K562 (cell line): ENCODE data around the gene KRABD2.

Experiments used
- ATAC-seq: fragments of 200-7000 bp; cut with Tn5 transposase; 3 replicates; pipeline ENCODE4 v1.9.1; 2020; ENCODE audit warnings: moderate library complexity
- BruUV-seq: library from RNA; stranded (reverse); fragments of 400-500 nt; replicated peaks from 2 replicates; lab custom pipeline; 2021; lab: Mats Ljungman, UMichigan
- CTCF ChIA-PET: fragments of 300-600 bp; formaldehyde crosslinking; extraction: SDS; loops from one replicate; lab custom pipeline; 2021; ENCODE audit warnings: low intra/inter-chr PET ratio; lab: Yijun Ruan, JAX
- POLR2A ChIA-PET: fragments of 300-600, 350-650 bp; sonication (Branson Sonifier 250); formaldehyde crosslinking; extraction: SDS; loops from one replicate; lab custom pipeline; 2021; ENCODE audit warnings: antibody characterized with exemption, inconsistent platforms; lab: Yijun Ruan, JAX
- DNase-seq, 4 experiments: peaks; one replicate each; pipeline versions ENCODE4 v3.0.0 to v3.0.0-alpha.2; 2011 to 2018; ENCODE audit warnings: low spot score in 3 of 4, mixed read lengths in 3 of 4; ENCODE audit errors: extremely low read depth in 1 of 4
- FAIRE-seq: peaks from 2 replicates; lab custom pipeline; 2011; peaks lifted over from hg19 to GRCh38; lab: Jason Lieb, UNC
- H2AFZ ChIP-seq: 2 replicates; pipeline ENCODE4 v1.6.0; 2011; ENCODE audit warnings: low read depth, low read length, control low read depth, inconsistent platforms
- H3K27ac ChIP-seq: fragments of 200-600 bp; 3 replicates; pipeline ENCODE4 v1.8.0; 2011; ENCODE audit warnings: low read depth, mild to moderate bottlenecking, control low read depth, inconsistent platforms, low read length, moderate library complexity, mixed read lengths; ENCODE audit errors: extremely low read depth
- H3K27me3 ChIP-seq, 2 experiments: fragments of 300-600 bp in 1 of 2; 2 replicates in 1 of 2; 3 replicates in 1 of 2; pipeline versions ENCODE4 v1.6.0 to v1.8.0; 2011; ENCODE audit warnings: inconsistent platforms in 2 of 2, low read length in 2 of 2, mild to moderate bottlenecking in 1 of 2, mixed read lengths in 1 of 2, moderate library complexity in 1 of 2; ENCODE audit not compliant: control insufficient read depth in 2 of 2, insufficient read depth in 2 of 2
- H3K36me3 ChIP-seq: fragments of 300-600 bp; 3 replicates; pipeline ENCODE4 v1.8.0; 2011; ENCODE audit warnings: mild to moderate bottlenecking, low read length, inconsistent platforms; ENCODE audit not compliant: control insufficient read depth, insufficient read depth
- H3K4me1 ChIP-seq, 2 experiments: fragments of 200-600 bp in 1 of 2; replicated peaks in 1 of 2; 2 replicates in 1 of 2; 3 replicates in 1 of 2; pipeline versions ENCODE4 v1.5.1 to v1.8.0; 2011; ENCODE audit warnings: inconsistent platforms in 2 of 2, low read length in 2 of 2, mild to moderate bottlenecking in 1 of 2, mixed read lengths in 1 of 2, moderate library complexity in 1 of 2; ENCODE audit not compliant: control insufficient read depth in 2 of 2, insufficient read depth in 2 of 2
- H3K4me2 ChIP-seq: 2 replicates; pipeline ENCODE4 v1.6.1; 2011; ENCODE audit warnings: low read length, control low read depth, inconsistent platforms, mixed read lengths; ENCODE audit not compliant: insufficient read depth
- H3K4me3 ChIP-seq: fragments of 200-600 bp; sonication (generic), shearing (Covaris generic); 2 replicates; pipeline ENCODE4 v1.5.1; 2016; ENCODE audit warnings: control low read depth, inconsistent platforms
- H3K79me2 ChIP-seq: fragments of 200-600 bp; 3 replicates; pipeline ENCODE4 v1.8.0; 2011; ENCODE audit warnings: low read length, inconsistent platforms; ENCODE audit not compliant: control insufficient read depth, insufficient read depth
- H3K9ac ChIP-seq, 2 experiments: 2 replicates each; pipeline versions ENCODE4 v1.6.0 to v1.6.1; 2011; ENCODE audit warnings: low read depth in 2 of 2, low read length in 2 of 2, control low read depth in 1 of 2, inconsistent platforms in 1 of 2, mild to moderate bottlenecking in 1 of 2, mixed read lengths in 1 of 2; ENCODE audit not compliant: insufficient read depth in 1 of 2
- H3K9me1 ChIP-seq: one replicate; pipeline ENCODE4 v1.6.0; 2011; ENCODE audit warnings: inconsistent platforms, mild to moderate bottlenecking, low read length, moderate library complexity; ENCODE audit not compliant: control insufficient read depth, insufficient read depth
- H3K9me3 ChIP-seq: replicated peaks from 2 replicates; pipeline ENCODE4 v1.5.1; 2011; ENCODE audit warnings: low read depth, low read length, inconsistent platforms; ENCODE audit not compliant: control insufficient read depth, insufficient read depth
- H4K20me1 ChIP-seq: replicated peaks from 2 replicates; pipeline ENCODE4 v1.6.1; 2011; ENCODE audit warnings: low read length, inconsistent platforms, mixed read lengths; ENCODE audit not compliant: control insufficient read depth, insufficient read depth
- ELF4 ChIP-seq: fragments of 450-650 bp; formaldehyde crosslinking; IDR thresholded peaks from 2 replicates; pipeline ENCODE4 v1.4.0; 2022; ENCODE audit warnings: missing genetic modification characterization
- EP300 ChIP-seq: IDR thresholded peaks from 2 replicates; pipeline ENCODE4 v1.6.1; 2012; ENCODE audit warnings: low read length, improper control_type of control experiment
- ETS2 ChIP-seq: IDR thresholded peaks from 2 replicates; pipeline ENCODE4 v1.6.1; 2016; ENCODE audit warnings: borderline replicate concordance, missing genetic modification characterization, mild to moderate bottlenecking, moderate library complexity, missing compliant biosample characterization; ENCODE audit not compliant: poor library complexity, severe bottlenecking
- FOS ChIP-seq: IDR thresholded peaks from 3 replicates; pipeline ENCODE4 v1.6.1; 2011; ENCODE audit not compliant: insufficient read length; ENCODE audit errors: extremely low read depth
- L3MBTL2 ChIP-seq: fragments of 450-650 bp; IDR thresholded peaks from 2 replicates; pipeline ENCODE4 v1.6.1; 2016; ENCODE audit warnings: mild to moderate bottlenecking, moderate library complexity
- MITF ChIP-seq: IDR thresholded peaks from 2 replicates; pipeline ENCODE4 v1.6.1; 2014; ENCODE audit warnings: antibody characterized with exemption
- MYNN ChIP-seq, 2 experiments: sonication (generic); formaldehyde crosslinking in 1 of 2; IDR thresholded peaks; 2 replicates each; pipeline versions ENCODE4 v1.5.0 to v1.6.1; 2016 to 2020; ENCODE audit warnings: antibody characterized with exemption in 1 of 2, missing genetic modification reagents in 1 of 2
- RBM39 ChIP-seq: fragments of 200-400 bp; formaldehyde crosslinking; optimal IDR thresholded peaks from 2 replicates; pipeline ENCODE3; 2018; ENCODE audit warnings: low read depth, low read length
- SIX5 ChIP-seq, 2 experiments: IDR thresholded peaks; 2 replicates each; pipeline ENCODE4 v1.6.1; 2011; ENCODE audit warnings: low read length in 2 of 2, borderline replicate concordance in 1 of 2, low read depth in 1 of 2, mild to moderate bottlenecking in 1 of 2, moderate library complexity in 1 of 2; ENCODE audit not compliant: insufficient read depth in 1 of 2
- SLC30A9 ChIP-seq: fragments of 250-450 bp; sonication (Bioruptor Pico); IDR thresholded peaks from 2 replicates; pipeline ENCODE4 v1.8.0; 2022; ENCODE audit warnings: mild to moderate bottlenecking, moderate library complexity
- SMARCE1 ChIP-seq: fragments of 450-650 bp; IDR thresholded peaks from 2 replicates; pipeline ENCODE4 v1.7.1; 2016; ENCODE audit warnings: mild to moderate bottlenecking
- SOX6 ChIP-seq: fragments of 450-650 bp; IDR thresholded peaks from 2 replicates; pipeline ENCODE4 v1.6.1; 2014; ENCODE audit warnings: mild to moderate bottlenecking
- TCF7 ChIP-seq: sonication (generic); IDR thresholded peaks from 2 replicates; pipeline ENCODE4 v1.6.1; 2016; ENCODE audit warnings: antibody characterized with exemption, borderline replicate concordance
- ZNF12 ChIP-seq: sonication (generic); formaldehyde crosslinking; IDR thresholded peaks from 2 replicates; pipeline ENCODE4 v1.4.0; 2020; ENCODE audit warnings: mild to moderate bottlenecking, missing genetic modification reagents
- WGBS: fragments of 100-300 bp; shearing (Covaris generic); methylation state at CpG from one replicate; pipeline ENCODE4 v1.1.6; 2016; ENCODE audit warnings: low coverage, mixed read lengths; ENCODE audit not compliant: insufficient coverage; ENCODE audit errors: missing lambda C conversion rate; 5-methylcytosine and 5-hydroxymethylcytosine counted together
- in situ Hi-C: fragments of 300-500 bp; cut with MboI; formaldehyde crosslinking; loops from 4 replicates; pipeline ENCODE4 v1.15.0; 2018; ENCODE audit warnings: inconsistent platforms, mixed read lengths
- intact Hi-C: fragments of 100-400 bp; cut with micrococcal nuclease; formaldehyde crosslinking; loops from 2 replicates; pipeline ENCODE4 v1.14.2; 2022

KRABD2 gene

DNA sequence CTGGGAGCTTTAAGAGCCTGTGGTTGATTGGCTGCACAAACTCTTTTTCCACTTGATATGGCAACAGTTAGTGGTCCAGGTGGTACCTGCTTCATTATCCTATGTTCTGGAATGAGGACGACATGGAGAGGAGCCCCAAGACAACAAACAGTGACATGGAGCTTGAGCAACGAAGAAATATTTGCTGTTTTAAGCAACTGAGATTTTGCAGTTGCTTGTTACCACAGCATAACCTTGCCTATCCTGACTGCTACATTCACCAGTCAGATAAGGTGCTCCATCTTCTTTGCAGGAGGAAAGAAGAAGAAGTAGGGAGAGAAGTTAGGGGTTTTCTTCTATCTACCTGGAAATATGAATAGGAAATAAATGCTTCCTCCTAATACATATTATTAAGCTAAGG lies 44.4 kb downstream of the KRABD2 start:
- intact Hi-C loops (no loop called here), in situ Hi-C loops (no loop called here)
- BruUV-seq: no TSS peak
- no peaks in the 10 kb centered on the region for H3K9me1 ChIP-seq
- CTCF ChIA-PET: no interaction called here
- H3K27ac ChIP-seq: no peak overlapping the region
- H2AFZ ChIP-seq: no peak overlapping the region
- H3K9me3 ChIP-seq: no peaks in the 10 kb centered on the region
- H3K36me3 ChIP-seq: no peaks in the 10 kb centered on the region
- 10% methylated on average over 2 of the region's 2 CpGs for WGBS
- H3K4me1 ChIP-seq: peaks cover 0 to 8% of the 10 kb centered on the region in 2 experiments; a peak in 2 of 5 replicates
- no peak overlapping the region for H3K9ac ChIP-seq
- H3K4me3 ChIP-seq: no peak overlapping the region
- H3K27me3 ChIP-seq: no peaks in the 10 kb centered on the region
- no peak overlapping the region for H3K4me2 ChIP-seq
- POLR2A ChIA-PET: interaction anchor here (0.6 kb wide), 1 partner anchor 222 kb away, joined by 3 read pairs; no protein-coding TSS in a partner anchor
- ATAC-seq (no peak), FAIRE-seq (no peak), DNase-seq (no peak)
- no peaks in the 10 kb centered on the region for H3K79me2 ChIP-seq
- H4K20me1 ChIP-seq: no peaks in the 10 kb centered on the region
- TF ChIP-seq SOX6: no peak
- TF ChIP-seq L3MBTL2: no peak
- peak; percentile 94 for TF ChIP-seq ZNF12 (CRISPR knock-in tag)
- no peak for TF ChIP-seq ETS2 (tag)
- TF ChIP-seq SLC30A9 (CRISPR knock-in tag): no peak
- TF ChIP-seq MYNN (IDR thresholded peaks at IDR 0.05): no peak
- TF ChIP-seq MYNN (CRISPR knock-in tag; IDR thresholded peaks at IDR 0.05): no peak

GRCh38 chr17:8327303-8327649 lies 49.2 kb downstream of the KRABD2 start:
- FAIRE-seq: no peak
- H3K9ac ChIP-seq: peak overlapping the region in 1 of 2 experiments; percentile 92; a peak in 2 of 4 replicates
- H2AFZ ChIP-seq: peak overlapping the region; percentile 95
- H3K27ac ChIP-seq: no peak overlapping the region
- no peaks in the 10 kb centered on the region for H3K79me2 ChIP-seq
- BruUV-seq: no TSS peak
- no peak for ATAC-seq
- no peaks in the 10 kb centered on the region for H3K9me3 ChIP-seq
- peak overlapping the region; percentile 77 for H3K4me2 ChIP-seq
- WGBS: 93% methylated on average over 9 of the region's 25 CpGs
- ChIA-PET POLR2A (interaction anchor here (0.8 to 1.4 kb wide), 2 partner anchors 10 to 11 kb away, joined by 3 read pairs; no protein-coding TSS in a partner anchor), CTCF (no interaction called here)
- DNase-seq: no peak
- no peaks in the 10 kb centered on the region for H4K20me1 ChIP-seq
- H3K27me3 ChIP-seq: no peaks in the 10 kb centered on the region
- H3K4me3 ChIP-seq: no peak overlapping the region
- no peaks in the 10 kb centered on the region for H3K9me1 ChIP-seq
- peaks cover 0 to 15% of the 10 kb centered on the region in 2 experiments; a peak in 3 of 5 replicates for H3K4me1 ChIP-seq
- in situ Hi-C loops: no loop called here
- intact Hi-C loops: no loop called here
- no peaks in the 10 kb centered on the region for H3K36me3 ChIP-seq
- TF ChIP-seq FOS (no peak), TCF7 (no peak), ELF4 (no peak), SMARCE1 (no peak), SIX5 (IDR thresholded peaks at IDR 0.05; ENCODE audit: borderline replicate concordance in 1 of 2, insufficient read depth in 1 of 2, low read depth in 1 of 2, low read length in 2 of 2) (no peak), EP300 (no peak), MITF (no peak), RBM39 (no peak)
